Activated T-helper 2 cell treated with anti-CD3 and anti-CD28 coated beads, Interferon-gamma antibody, Interleukin-2, Interleukin-4, amounts not matched to agents 10 μg/mL and 5 μg/mL and 100 μg/mL, durations not matched to agents 14 hours and 24 hours and 36 hours (primary cell): ENCODE measurements around the gene SCFD2. TPM values are rescaled to one million over a fixed set of nuclear protein-coding genes. Genes with fewer than 3 reads are reported as not detected.
"Not testable (repeated sequence)": the region's sequence is repeated elsewhere in the genome, so short reads cannot be mapped to it uniquely, and the experiment has no call there.

Experiments used
- DNase-seq: peaks from one replicate; pipeline ENCODE4 v3.0.0; 2021; ENCODE audit warnings: low spot score
- H3K27ac Mint-ChIP-seq: one replicate; pipeline ENCODE4 v1.8.0; 2021; ENCODE audit warnings: mixed read lengths
- H3K27me3 Mint-ChIP-seq: one replicate; pipeline ENCODE4 v1.8.0; 2021; ENCODE audit warnings: low read depth, mixed read lengths
- H3K36me3 Mint-ChIP-seq: one replicate; pipeline ENCODE4 v1.8.0; 2021; ENCODE audit warnings: low read depth, mixed read lengths
- H3K4me1 Mint-ChIP-seq: one replicate; pipeline ENCODE4 v1.8.0; 2021; ENCODE audit warnings: low read depth, mixed read lengths
- H3K4me3 Mint-ChIP-seq: one replicate; pipeline ENCODE4 v1.8.0; 2021; ENCODE audit warnings: low read depth, mild to moderate bottlenecking, moderate library complexity, mixed read lengths
- H3K9me3 Mint-ChIP-seq: one replicate; pipeline ENCODE4 v1.8.0; 2021; ENCODE audit warnings: mixed read lengths
- intact Hi-C: fragments of 100-400 bp; cut with micrococcal nuclease; formaldehyde crosslinking; loops from one replicate; pipeline ENCODE4 v1.15.1; 2023
- total RNA-seq: library from RNA; stranded (reverse); gene quantifications from 2 replicates; pipeline ENCODE4 v1.2.3, GENCODE V29; 2022

The SCFD2 gene
- total RNA-seq, 1 donor from 2014 or later: 26.3 TPM

- no peaks in the 10 kb centered on the region for H3K9me3 Mint-ChIP-seq
- no peak for DNase-seq
- H3K36me3 Mint-ChIP-seq: no peaks in the 10 kb centered on the region
- peaks cover 5% of the 10 kb centered on the region for H3K27me3 Mint-ChIP-seq
- intact Hi-C loops: no loop called here
- H3K27ac Mint-ChIP-seq: no peak overlapping the region
- peaks cover 12% of the 10 kb centered on the region for H3K4me1 Mint-ChIP-seq
- no peak overlapping the region for H3K4me3 Mint-ChIP-seq
Measured at GRCh38 chr4:52842792-52843191, 523.1 kb downstream of the SCFD2 start.

- DNase-seq: no peak
- Mint-ChIP-seq H3K4me3 (no peak overlapping the region), H3K36me3 (no peaks in the 10 kb centered on the region), H3K4me1 (peaks cover 11% of the 10 kb centered on the region), H3K9me3 (no peaks in the 10 kb centered on the region), H3K27ac (no peak overlapping the region), H3K27me3 (peaks cover 5% of the 10 kb centered on the region)
- intact Hi-C loops: no loop called here
Measured at GRCh38 chr4:52841682-52842456, 524.0 kb downstream of the SCFD2 start.

GRCh38 chr4:52840531-52841370 lies 525.1 kb downstream of the SCFD2 start:
- Mint-ChIP-seq H3K27ac (no peak overlapping the region), H3K4me1 (peaks cover 11% of the 10 kb centered on the region), H3K4me3 (no peak overlapping the region), H3K9me3 (no peaks in the 10 kb centered on the region), H3K36me3 (no peaks in the 10 kb centered on the region), H3K27me3 (peaks cover 5% of the 10 kb centered on the region)
- intact Hi-C loops: no loop called here
- no peak for DNase-seq

- Mint-ChIP-seq H3K9me3 (no peaks in the 10 kb centered on the region), H3K27me3 (peaks cover 5% of the 10 kb centered on the region), H3K4me1 (peaks cover 11% of the 10 kb centered on the region), H3K4me3 (no peak overlapping the region), H3K36me3 (no peaks in the 10 kb centered on the region), H3K27ac (no peak overlapping the region)
- intact Hi-C loops: no loop called here
- no peak for DNase-seq
Measured at GRCh38 chr4:52838729-52839586, 526.9 kb downstream of the SCFD2 start.

- peaks cover 1% of the 10 kb centered on the region for H3K4me1 Mint-ChIP-seq
- H3K4me3 Mint-ChIP-seq: no peak overlapping the region
- intact Hi-C loops: no loop called here
- H3K27ac Mint-ChIP-seq: no peak overlapping the region
- H3K9me3 Mint-ChIP-seq: no peaks in the 10 kb centered on the region
- DNase-seq: no peak
- H3K27me3 Mint-ChIP-seq: peaks cover 5% of the 10 kb centered on the region
- no peaks in the 10 kb centered on the region for H3K36me3 Mint-ChIP-seq
Measured at GRCh38 chr4:52837716-52838558, 527.9 kb downstream of the SCFD2 start.

GRCh38 chr4:52836678-52837077 lies 529.2 kb downstream of the SCFD2 start:
- H3K4me1 Mint-ChIP-seq: no peaks in the 10 kb centered on the region
- intact Hi-C loops: no loop called here
- no peaks in the 10 kb centered on the region for H3K9me3 Mint-ChIP-seq
- no peak for DNase-seq
- no peak overlapping the region for H3K4me3 Mint-ChIP-seq
- H3K27me3 Mint-ChIP-seq: peaks cover 5% of the 10 kb centered on the region
- no peak overlapping the region for H3K27ac Mint-ChIP-seq
- H3K36me3 Mint-ChIP-seq: no peaks in the 10 kb centered on the region

GRCh38 chr4:52836120-52836519 lies 529.7 kb downstream of the SCFD2 start:
- no peak for DNase-seq
- Mint-ChIP-seq H3K27me3 (peaks cover 5% of the 10 kb centered on the region), H3K27ac (no peak overlapping the region), H3K36me3 (no peaks in the 10 kb centered on the region), H3K4me1 (no peaks in the 10 kb centered on the region), H3K9me3 (no peaks in the 10 kb centered on the region), H3K4me3 (no peak overlapping the region)
- intact Hi-C loops: no loop called here

- H3K36me3 Mint-ChIP-seq, H3K27ac Mint-ChIP-seq, H3K4me1 Mint-ChIP-seq, DNase-seq, H3K27me3 Mint-ChIP-seq, H3K4me3 Mint-ChIP-seq, H3K9me3 Mint-ChIP-seq, intact Hi-C loops: not testable (repeated sequence)
Measured at GRCh38 chr4:52834641-52835456, 531.0 kb downstream of the SCFD2 start.

GRCh38 chr4:52833941-52834525 lies 531.8 kb downstream of the SCFD2 start:
- peaks cover under 1% of the 10 kb centered on the region for H3K27me3 Mint-ChIP-seq
- no peaks in the 10 kb centered on the region for H3K4me1 Mint-ChIP-seq
- intact Hi-C loops: no loop called here
- no peak overlapping the region for H3K27ac Mint-ChIP-seq
- H3K36me3 Mint-ChIP-seq: no peaks in the 10 kb centered on the region
- no peak for DNase-seq
- H3K9me3 Mint-ChIP-seq: no peaks in the 10 kb centered on the region
- no peak overlapping the region for H3K4me3 Mint-ChIP-seq

- intact Hi-C loops: no loop called here
Measured at GRCh38 chr4:52825460-52826090, 540.3 kb downstream of the SCFD2 start.

More at GRCh38 chr4:52825460-52826090, 540.3 kb downstream of the SCFD2 start:
- Mint-ChIP-seq H3K27me3 (no peaks in the 10 kb centered on the region), H3K9me3 (peaks cover 9% of the 10 kb centered on the region), H3K27ac (no peak overlapping the region), H3K36me3 (no peaks in the 10 kb centered on the region), H3K4me3 (no peak overlapping the region), H3K4me1 (peaks cover 12% of the 10 kb centered on the region)
- no peak for DNase-seq
